Thymus (tissue), 14 donors: ENCODE measurements around the gene BMPR1B. TPM values are rescaled to one million over a fixed set of nuclear protein-coding genes. Genes with fewer than 3 reads are reported as not detected.

Experiments used
- DNase-seq, 9 donors: peaks; one replicate each; pipeline ENCODE4 v3.0.0-alpha.2; 2013; ENCODE audit warnings: low spot score in 9 of 9, low read depth in 6 of 9, missing footprints in 1 of 9
- H3K27ac ChIP-seq, 2 donors: one replicate each; pipeline ENCODE4 v1.5.1; 2013; ENCODE audit warnings: control low read depth in 1 of 2, low read depth in 1 of 2, low read length in 1 of 2, mild to moderate bottlenecking in 1 of 2, moderate library complexity in 1 of 2
- H3K27me3 ChIP-seq, 2 donors: one replicate each; pipeline ENCODE4 v1.5.1; 2013; ENCODE audit warnings: low read length in 1 of 2; ENCODE audit not compliant: control insufficient read depth in 2 of 2, insufficient read depth in 1 of 2
- H3K36me3 ChIP-seq, 2 donors: one replicate each; pipeline ENCODE4 v1.5.1; 2013; ENCODE audit warnings: low read length in 1 of 2, mild to moderate bottlenecking in 1 of 2, moderate library complexity in 1 of 2; ENCODE audit not compliant: control insufficient read depth in 2 of 2, insufficient read depth in 2 of 2
- H3K4me1 ChIP-seq, 2 donors: one replicate each; pipeline ENCODE4 v1.5.1; 2013; ENCODE audit warnings: low read length in 2 of 2; ENCODE audit not compliant: control insufficient read depth in 2 of 2, insufficient read depth in 2 of 2
- H3K4me3 ChIP-seq, 2 donors: one replicate each; pipeline ENCODE4 v1.5.1; 2013; ENCODE audit warnings: low read length in 2 of 2, control low read depth in 1 of 2, mild to moderate bottlenecking in 1 of 2
- H3K9me3 ChIP-seq, 2 donors: one replicate each; pipeline ENCODE4 v1.5.1; 2013; ENCODE audit warnings: low read length in 1 of 2, mild to moderate bottlenecking in 1 of 2; ENCODE audit not compliant: control insufficient read depth in 2 of 2, insufficient read depth in 1 of 2
- WGBS: extraction: QIAGEN DNeasy Blood & Tissue Kit; methylation state at CpG from one replicate; pipeline ENCODE4 v1.1.7; 2013; 5-methylcytosine and 5-hydroxymethylcytosine counted together
- long read RNA-seq, 10 donors: transcript quantifications; one replicate each; lab custom pipeline, GENCODE V29; 2026
- polyA plus RNA-seq: library from polyadenylated mRNA; stranded (reverse); fragments of 200-250 nt; gene quantifications from one replicate; pipeline ENCODE4 v1.2.3, GENCODE V29; 2013
- total RNA-seq: library from RNA; stranded (reverse); fragments of 120-200 nt; gene quantifications from one replicate; pipeline ENCODE4 v1.2.4, GENCODE V29; 2013
- donor health status: healthy.

BMPR1B gene
- total RNA-seq (12.5 TPM), polyA plus RNA-seq (2.2 TPM)
- long read RNA-seq, donor 1, partial matches to known transcripts = 0 of 1 reads
- long read RNA-seq, donor 1, other reads (novel, unspliced or antisense) = 0 of 1 reads
- long read RNA-seq, donor 2 = 0 reads
- long read RNA-seq, donor 3, partial matches to known transcripts = 0 of 1 reads
- long read RNA-seq, donor 3, other reads (novel, unspliced or antisense) = 0 of 1 reads
- long read RNA-seq, donor 4 = 0 reads
- long read RNA-seq, donor 5, partial matches to known transcripts = 0 of 2 reads
- long read RNA-seq, donor 5, other reads (novel, unspliced or antisense) = 0 of 2 reads
- long read RNA-seq, donor 6 = 0 reads
- long read RNA-seq, donor 7, partial matches to known transcripts = 0 of 3 reads
- long read RNA-seq, donor 7, other reads (novel, unspliced or antisense) = 0 of 3 reads
- long read RNA-seq, donor 8 = 0 reads
- long read RNA-seq, donor 9 = 0 reads
- long read RNA-seq, donor 10 = 0 reads

DNA sequence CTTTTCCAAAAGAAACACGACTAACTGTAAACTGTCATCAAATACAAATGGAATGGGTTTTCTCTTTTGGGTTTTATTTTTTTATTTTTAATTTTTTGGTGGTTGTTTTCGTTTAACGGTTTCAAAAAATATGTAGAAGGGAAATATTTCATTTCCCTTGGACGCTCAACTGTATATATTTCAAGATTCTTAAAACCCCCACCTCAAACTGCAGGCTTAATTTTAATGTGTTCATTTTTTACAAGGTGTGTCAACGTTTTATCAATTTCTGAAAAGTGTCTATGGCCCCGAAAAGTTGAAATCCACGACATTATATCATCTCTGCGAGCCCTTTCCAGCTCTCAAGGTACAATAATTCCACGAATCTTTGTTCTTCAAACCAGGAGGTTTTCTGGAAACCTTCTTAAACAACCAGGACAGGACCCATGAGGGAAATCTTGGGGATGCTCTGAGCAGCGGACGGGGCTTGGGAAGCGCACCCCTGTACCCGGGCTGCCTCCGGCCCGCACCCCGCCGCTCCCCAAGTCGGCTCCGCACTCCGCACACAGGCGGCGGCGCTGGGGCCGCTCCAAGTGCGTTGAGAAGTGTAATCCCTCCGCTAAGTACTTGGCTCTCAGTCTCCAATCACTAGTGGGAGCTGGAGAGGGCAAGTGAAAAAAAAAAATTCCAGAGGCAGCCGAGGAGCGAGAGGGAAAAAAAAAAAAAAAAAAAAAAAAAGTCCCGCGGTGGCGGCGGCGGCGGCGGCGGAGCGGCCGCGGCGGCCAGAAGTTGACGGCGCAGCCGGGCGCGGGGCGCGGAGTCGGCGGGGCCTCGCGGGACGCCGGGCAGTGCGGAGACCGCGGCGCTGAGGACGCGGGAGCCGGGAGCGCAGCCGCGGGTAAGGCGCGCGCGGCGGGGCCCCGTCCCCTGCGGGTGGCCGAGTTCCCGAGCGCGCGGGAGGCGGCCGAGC, at the start of gene BMPR1B:
BMPR1B (plus strand) TSS at position 764 of the 949 bp plus-strand sequence. CDS start 346,470 bp downstream, outside the sequence.
- Histone ChIP-seq H3K4me1 (peaks cover 3 to 12% of the 10 kb centered on the region in 2 donors), H3K36me3 (no peaks in the 10 kb centered on the region), H3K27ac (no peak within 1 kb of the TSS), H3K9me3 (peaks cover 0 to 6% of the 10 kb centered on the region in 2 donors), H3K4me3 (peak within 1 kb of the TSS; percentile 32 to 73), H3K27me3 (peaks cover 25 to 73% of the 10 kb centered on the region in 2 donors)
- peak in 3 of 9 donors; percentile 10 to 53 (median 10) for DNase-seq
- 3% methylated on average over 77 of the region's 77 CpGs for WGBS

DNA sequence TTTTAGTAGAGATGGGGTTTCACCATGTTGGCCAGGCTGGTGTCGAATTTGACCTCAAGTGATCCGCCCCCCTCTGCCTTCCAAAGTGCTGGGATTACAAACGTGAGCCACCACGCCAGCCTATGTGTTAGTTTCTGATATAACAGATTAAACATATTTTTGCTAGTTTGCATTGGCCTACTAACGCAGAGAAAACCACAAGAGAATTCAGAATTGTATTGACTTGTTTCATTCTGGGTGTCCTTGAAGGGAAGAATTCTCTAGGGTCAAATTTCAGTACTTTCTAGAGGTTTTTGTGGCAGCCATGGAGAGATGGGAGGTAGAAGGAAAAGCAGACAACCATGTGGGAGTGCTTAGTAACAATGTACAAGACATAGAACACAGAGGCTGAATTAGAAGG, 46.1 kb upstream of the BMPR1B start:
- Histone ChIP-seq H3K27ac (no peak overlapping the region), H3K9me3 (no peaks in the 10 kb centered on the region), H3K4me3 (no peak overlapping the region), H3K4me1 (no peaks in the 10 kb centered on the region), H3K36me3 (no peaks in the 10 kb centered on the region), H3K27me3 (no peaks in the 10 kb centered on the region)
- DNase-seq = no peak
- 94% methylated on average over 5 of the region's 5 CpGs for WGBS

DNA sequence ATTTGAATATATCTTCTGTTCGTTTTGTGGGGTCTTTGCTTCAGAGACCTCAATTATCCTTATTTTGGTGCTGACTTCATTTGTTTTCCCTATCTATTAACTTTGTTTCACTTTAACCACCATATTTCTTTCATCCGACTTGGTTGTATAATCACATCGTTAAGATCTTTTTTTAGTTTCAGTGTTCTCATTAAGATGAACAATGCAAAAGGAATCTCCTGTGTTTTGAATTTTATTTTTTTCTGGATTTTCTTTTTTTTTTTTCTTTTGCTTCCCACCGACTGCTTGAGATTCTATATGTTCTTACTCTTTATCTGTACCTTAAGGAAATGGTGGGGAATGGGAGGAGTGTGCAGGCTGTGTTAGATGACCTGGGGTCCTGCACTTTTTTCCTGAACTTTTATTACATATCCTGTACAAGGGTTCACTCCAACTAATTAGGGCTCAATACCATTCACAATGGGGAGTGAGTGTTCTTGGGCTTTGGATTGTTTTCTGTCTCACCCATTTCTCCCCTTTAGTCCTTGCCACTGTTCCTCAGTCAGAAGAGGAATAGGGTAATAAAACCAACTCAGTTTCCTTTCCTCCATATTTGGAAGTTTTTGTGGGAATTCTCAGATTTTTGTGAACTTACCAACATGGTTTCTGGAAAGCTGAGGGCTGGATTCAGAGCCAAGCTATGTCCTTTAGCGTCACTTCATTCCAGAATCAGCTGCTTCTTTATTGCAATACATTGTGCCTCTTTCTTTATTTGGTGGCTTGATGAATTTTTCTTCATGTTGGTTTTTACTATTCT, 43.2 kb upstream of the BMPR1B start:
- Histone ChIP-seq H3K27me3 (no peaks in the 10 kb centered on the region), H3K4me1 (no peaks in the 10 kb centered on the region), H3K27ac (no peak overlapping the region), H3K36me3 (no peaks in the 10 kb centered on the region), H3K4me3 (no peak overlapping the region), H3K9me3 (no peaks in the 10 kb centered on the region)
- no peak for DNase-seq
- 96% methylated on average over 5 of the region's 5 CpGs for WGBS

- Histone ChIP-seq H3K27ac (no peak overlapping the region), H3K36me3 (no peaks in the 10 kb centered on the region), H3K9me3 (no peaks in the 10 kb centered on the region), H3K4me3 (no peak overlapping the region), H3K4me1 (no peaks in the 10 kb centered on the region), H3K27me3 (no peaks in the 10 kb centered on the region)
- DNase-seq = no peak
- 93% methylated on average over 6 of the region's 6 CpGs for WGBS
These were observed 42.0 kb upstream of the BMPR1B start for GRCh38 chr4:94715726-94716125.

DNA sequence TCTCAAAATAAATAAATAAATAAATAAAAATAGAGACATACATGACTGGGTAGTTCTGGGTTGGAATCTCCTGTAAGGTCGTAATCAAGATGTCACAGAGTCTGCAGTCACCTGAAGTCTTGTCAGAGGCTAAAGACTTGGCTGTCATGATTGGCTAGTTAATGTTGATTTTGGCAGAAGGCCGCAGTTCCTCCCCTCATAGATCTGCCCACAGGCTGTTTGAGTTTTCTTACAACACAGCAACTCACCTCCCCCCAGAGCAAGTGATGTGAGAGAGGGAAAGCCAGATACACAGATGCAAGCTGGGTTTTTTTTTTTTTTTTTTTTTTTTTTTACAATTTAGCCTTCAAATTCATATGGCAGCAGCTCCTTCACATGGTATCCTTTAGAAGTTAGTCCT, 36.4 kb upstream of the BMPR1B start:
- Histone ChIP-seq H3K4me1 (peaks cover 3 to 8% of the 10 kb centered on the region in 2 donors), H3K4me3 (no peak overlapping the region), H3K27me3 (no peaks in the 10 kb centered on the region), H3K9me3 (no peaks in the 10 kb centered on the region), H3K27ac (no peak overlapping the region), H3K36me3 (no peaks in the 10 kb centered on the region)
- DNase-seq = no peak
- 97% methylated on average over 2 of the region's 2 CpGs for WGBS

GRCh38 chr4:94722270-94722669, 35.5 kb upstream of the BMPR1B start:
- H3K4me1 ChIP-seq = peaks cover 3 to 8% of the 10 kb centered on the region in 2 donors
- H3K27ac ChIP-seq = no peak overlapping the region
- no peaks in the 10 kb centered on the region for H3K27me3 ChIP-seq
- peak in 2 of 9 donors; percentile 21 to 35 for DNase-seq
- 23% methylated on average over 2 of the region's 2 CpGs for WGBS
- no peaks in the 10 kb centered on the region for H3K9me3 ChIP-seq
- H3K36me3 ChIP-seq = no peaks in the 10 kb centered on the region
- H3K4me3 ChIP-seq = no peak overlapping the region

DNA sequence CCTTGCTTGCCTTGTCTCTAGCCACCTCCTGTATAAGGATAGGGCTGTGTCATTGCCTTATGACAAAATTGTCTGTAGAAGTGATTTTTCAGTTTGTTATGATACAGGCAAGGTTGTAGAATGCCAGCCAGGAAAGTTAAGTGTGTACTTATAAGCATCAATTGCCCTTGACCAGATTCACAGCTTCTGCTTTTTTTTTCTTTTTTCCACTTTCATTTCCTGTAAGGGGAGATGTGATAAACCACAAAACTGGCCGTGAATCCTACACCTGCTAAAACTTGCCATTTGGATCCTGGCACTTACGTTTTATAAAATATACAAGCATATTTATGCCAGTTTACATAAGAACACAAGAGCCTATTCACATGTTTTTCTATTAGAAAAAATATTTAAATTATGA, 35.0 kb upstream of the BMPR1B start:
- Histone ChIP-seq H3K27ac (no peak overlapping the region), H3K9me3 (no peaks in the 10 kb centered on the region), H3K4me3 (no peak overlapping the region), H3K27me3 (no peaks in the 10 kb centered on the region), H3K36me3 (no peaks in the 10 kb centered on the region), H3K4me1 (peaks cover 3 to 8% of the 10 kb centered on the region in 2 donors)
- WGBS = 3% methylated on average over 2 of the region's 2 CpGs
- peak in 3 of 9 donors; percentile 4 to 34 (median 11) for DNase-seq

GRCh38 chr4:94724016-94724790, 33.6 kb upstream of the BMPR1B start:
- H3K27ac ChIP-seq = no peak overlapping the region
- H3K4me1 ChIP-seq = peaks cover 3 to 8% of the 10 kb centered on the region in 2 donors
- H3K9me3 ChIP-seq = no peaks in the 10 kb centered on the region
- WGBS = 97% methylated on average over 3 of the region's 3 CpGs
- no peak for DNase-seq
- no peak overlapping the region for H3K4me3 ChIP-seq
- no peaks in the 10 kb centered on the region for H3K36me3 ChIP-seq
- no peaks in the 10 kb centered on the region for H3K27me3 ChIP-seq
